ENCODE data around the gene NBPF3. TPM values are rescaled to one million over a fixed set of nuclear protein-coding genes. Genes with fewer than 3 reads are reported as not detected.

NBPF3 gene
- total RNA-seq, 2 experiments from 2014 or later, result 1.0 TPM; not detected in 1

DNA sequence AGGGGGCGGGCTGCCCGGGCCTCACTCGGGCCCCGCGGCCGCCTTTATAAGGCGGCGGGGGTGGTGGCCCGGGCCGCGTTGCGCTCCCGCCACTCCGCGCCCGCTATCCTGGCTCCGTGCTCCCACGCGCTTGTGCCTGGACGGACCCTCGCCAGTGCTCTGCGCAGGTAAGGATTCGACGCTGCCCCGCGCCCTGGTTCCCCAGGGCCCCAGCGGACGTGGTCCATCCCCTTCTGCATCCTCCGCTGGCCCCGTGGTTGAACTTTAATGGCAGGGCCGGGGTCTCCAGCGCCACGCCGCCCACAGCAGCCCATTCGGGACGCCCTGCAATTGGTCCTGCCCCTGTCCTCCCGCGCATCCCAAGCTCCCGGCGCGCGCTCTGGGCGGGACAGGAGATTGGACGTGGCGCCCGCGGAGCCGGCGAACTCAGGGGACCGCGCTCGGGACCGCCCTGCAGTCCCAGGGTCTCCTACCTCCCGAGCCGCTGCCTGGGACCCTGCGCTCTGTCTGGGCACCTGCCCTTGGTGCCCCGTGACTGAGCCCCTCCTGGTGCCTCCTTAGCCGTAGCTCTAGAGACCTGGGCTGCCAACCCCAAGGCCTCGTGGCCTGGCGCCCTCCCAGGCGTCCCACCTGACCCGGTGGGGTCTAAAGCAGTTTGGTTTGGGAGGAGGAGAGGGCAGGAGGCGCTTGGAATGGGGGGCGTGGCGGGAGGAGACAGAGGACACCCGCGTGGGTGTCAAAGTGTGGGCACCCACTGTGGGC, 69.6 kb downstream of the NBPF3 start, which contains the start of gene ALPL:
ALPL (plus strand) TSS at position 73 of the 762 bp plus-strand sequence. CDS start 44,659 bp downstream, outside the sequence.
- BruUV-seq (replicated peaks), result no TSS peak
- H4K20me1 ChIP-seq (ENCODE audit: insufficient read depth, low read length), result no peaks in the 10 kb centered on the region
- no peaks in the 10 kb centered on the region for H3K36me3 ChIP-seq (ENCODE audit: insufficient read depth, low read length)
- no peak within 1 kb of the TSS for H3K4me3 ChIP-seq (ENCODE audit: low read depth, low read length, poor library complexity, severe bottlenecking)
- TF ChIP-seq EZH2phosphoT487 (IDR thresholded peaks at IDR 0.05; ENCODE audit: borderline replicate concordance, low read depth, low read length), result no peak
- no peak for TF ChIP-seq CTCF (conservative IDR thresholded peaks at IDR 0.05; ENCODE audit: low read length)
- no peak within 1 kb of the TSS for H3K4me2 ChIP-seq (ENCODE audit: low read length)
- H3K79me2 ChIP-seq (ENCODE audit: insufficient read depth, low read depth, low read length), result no peaks in the 10 kb centered on the region
- no peak within 1 kb of the TSS for H3K27ac ChIP-seq (ENCODE audit: low read depth, low read length, poor library complexity, severe bottlenecking)
- CTCF ChIA-PET (ENCODE audit: unreplicated experiment), result no interaction called here
- H3K4me1 ChIP-seq (ENCODE audit: insufficient read depth, low read length, poor library complexity, severe bottlenecking), result peaks cover 16% of the 10 kb centered on the region
- POLR2A ChIA-PET, result no interaction called here
- no peak for DNase-seq (ENCODE audit: low spot score)
- no peak within 1 kb of the TSS for H2AFZ ChIP-seq (ENCODE audit: low read length)
- H3K9me2 ChIP-seq (ENCODE audit: insufficient read depth, low read length), result no peaks in the 10 kb centered on the region
- intact Hi-C loops (cut with micrococcal nuclease; ENCODE audit: unreplicated experiment), result loop anchor here (1.0 to 10.0 kb wide), 2 partner anchors 26 to 65 kb away; no protein-coding TSS in a partner anchor
- no peaks in the 10 kb centered on the region for H3K9me3 ChIP-seq (ENCODE audit: low read length)

DNA sequence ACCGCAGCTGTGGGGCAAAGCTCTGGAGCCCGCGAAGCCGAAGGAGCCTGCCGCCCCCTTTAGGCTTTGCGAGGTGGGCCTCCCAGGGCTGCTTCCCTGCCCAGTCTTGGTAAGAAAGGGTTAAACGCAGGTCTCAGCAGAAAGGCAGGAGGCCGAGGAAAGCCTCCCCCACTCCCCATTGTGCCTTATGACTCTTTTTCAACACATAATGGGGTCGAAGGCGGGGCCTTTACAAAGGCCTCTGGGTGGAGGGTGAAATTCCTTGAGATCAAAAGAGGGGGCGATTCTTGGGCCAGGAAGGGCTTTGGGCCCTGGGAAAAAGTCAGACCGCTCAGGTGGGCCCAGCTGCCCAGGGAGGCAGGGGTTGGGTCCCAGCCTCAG, 70.2 kb downstream of the NBPF3 start:
- Histone ChIP-seq H3K4me1 (ENCODE audit: insufficient read depth, low read length, poor library complexity, severe bottlenecking) (peaks cover 21% of the 10 kb centered on the region), H3K27ac (ENCODE audit: low read depth, low read length, poor library complexity, severe bottlenecking) (no peak overlapping the region), H3K4me2 (ENCODE audit: low read length) (no peak overlapping the region), H3K4me3 (ENCODE audit: low read depth, low read length, poor library complexity, severe bottlenecking) (no peak overlapping the region), H4K20me1 (ENCODE audit: insufficient read depth, low read length) (no peaks in the 10 kb centered on the region), H3K9me2 (ENCODE audit: insufficient read depth, low read length) (no peaks in the 10 kb centered on the region), H3K9me3 (ENCODE audit: low read length) (no peaks in the 10 kb centered on the region), H2AFZ (ENCODE audit: low read length) (no peak overlapping the region), H3K36me3 (ENCODE audit: insufficient read depth, low read length) (no peaks in the 10 kb centered on the region), H3K79me2 (ENCODE audit: insufficient read depth, low read depth, low read length) (no peaks in the 10 kb centered on the region)
- POLR2A ChIA-PET, result no interaction called here
- no peak for TF ChIP-seq CTCF (conservative IDR thresholded peaks at IDR 0.05; ENCODE audit: low read length)
- CTCF ChIA-PET (ENCODE audit: unreplicated experiment), result no interaction called here
- intact Hi-C loops (cut with micrococcal nuclease; ENCODE audit: unreplicated experiment), result no loop called here
- BruUV-seq (replicated peaks), result no TSS peak
- no peak for DNase-seq (ENCODE audit: low spot score)

DNA sequence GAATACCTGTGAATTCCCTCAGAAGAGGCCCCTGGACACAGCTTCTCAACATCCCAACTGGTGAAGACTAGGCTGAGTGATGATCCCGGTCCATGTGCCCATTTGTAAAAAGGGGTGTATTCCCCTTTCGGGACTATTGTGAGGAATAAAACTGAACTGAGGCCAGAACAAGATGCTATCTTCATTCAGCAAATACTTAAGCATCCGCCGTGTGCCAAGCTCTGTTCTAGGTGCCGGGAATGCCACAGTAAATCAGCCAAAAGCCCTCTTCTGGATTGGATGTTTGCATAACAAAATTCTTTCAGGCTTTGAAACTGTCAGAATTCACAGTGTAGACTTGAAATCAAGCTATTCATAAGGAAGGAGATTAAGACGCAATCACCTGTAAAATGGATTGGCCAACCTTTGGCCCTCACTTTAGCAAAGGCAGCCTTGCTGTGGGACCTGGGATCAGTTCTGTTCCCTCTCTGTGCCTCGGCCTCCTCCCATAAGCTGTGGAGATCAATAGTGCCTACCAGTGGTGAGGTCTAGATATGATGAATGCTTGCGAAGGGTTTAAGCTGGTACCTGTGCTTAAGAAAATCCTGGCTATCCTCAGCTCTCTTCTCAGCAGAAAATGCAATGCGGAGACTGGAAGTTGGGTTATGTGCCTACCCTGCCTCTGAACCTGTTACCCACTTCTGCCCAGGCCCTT, 71.1 kb downstream of the NBPF3 start:
- intact Hi-C loops (cut with micrococcal nuclease; ENCODE audit: unreplicated experiment), result no loop called here
- no peak for DNase-seq (ENCODE audit: low spot score)
- BruUV-seq (replicated peaks), result no TSS peak
- no peaks in the 10 kb centered on the region for H3K36me3 ChIP-seq (ENCODE audit: insufficient read depth, low read length)
- H3K27ac ChIP-seq (ENCODE audit: low read depth, low read length, poor library complexity, severe bottlenecking), result no peak overlapping the region
- H3K4me2 ChIP-seq (ENCODE audit: low read length), result no peak overlapping the region
- ChIA-PET POLR2A (interaction anchor here (0.6 to 0.9 kb wide), 2 partner anchors 18 to 1124 kb away, joined by 3 read pairs; no protein-coding TSS in a partner anchor), CTCF (ENCODE audit: unreplicated experiment) (no interaction called here)
- H3K9me3 ChIP-seq (ENCODE audit: low read length), result no peaks in the 10 kb centered on the region
- no peaks in the 10 kb centered on the region for H3K79me2 ChIP-seq (ENCODE audit: insufficient read depth, low read depth, low read length)
- H3K4me1 ChIP-seq (ENCODE audit: insufficient read depth, low read length, poor library complexity, severe bottlenecking), result peaks cover 31% of the 10 kb centered on the region
- H4K20me1 ChIP-seq (ENCODE audit: insufficient read depth, low read length), result no peaks in the 10 kb centered on the region
- no peak overlapping the region for H2AFZ ChIP-seq (ENCODE audit: low read length)
- TF ChIP-seq CTCF (conservative IDR thresholded peaks at IDR 0.05; ENCODE audit: low read length), result peak; percentile 50
- TF ChIP-seq EZH2phosphoT487 (IDR thresholded peaks at IDR 0.05; ENCODE audit: borderline replicate concordance, low read depth, low read length), result no peak
- H3K4me3 ChIP-seq (ENCODE audit: low read depth, low read length, poor library complexity, severe bottlenecking), result no peak overlapping the region
- H3K9me2 ChIP-seq (ENCODE audit: insufficient read depth, low read length), result no peaks in the 10 kb centered on the region

Data from OCI-LY7 (cell line).